GM12875 (cell line): ENCODE measurements around the gene PPP1CC.

Experiments used
- H3K4me3 ChIP-seq: one replicate; pipeline ENCODE4 v1.5.1; 2011; ENCODE audit warnings: low read depth, low read length, control low read depth
- TF ChIP-seq, protein P1 (sequence below): IDR thresholded peaks from 2 replicates; pipeline ENCODE4 v1.5.1; 2011; ENCODE audit warnings: low read depth, mild to moderate bottlenecking, control low read depth, inconsistent platforms, low read length, moderate library complexity, borderline replicate concordance; ENCODE audit not compliant: insufficient read depth

PPP1CC gene

DNA sequence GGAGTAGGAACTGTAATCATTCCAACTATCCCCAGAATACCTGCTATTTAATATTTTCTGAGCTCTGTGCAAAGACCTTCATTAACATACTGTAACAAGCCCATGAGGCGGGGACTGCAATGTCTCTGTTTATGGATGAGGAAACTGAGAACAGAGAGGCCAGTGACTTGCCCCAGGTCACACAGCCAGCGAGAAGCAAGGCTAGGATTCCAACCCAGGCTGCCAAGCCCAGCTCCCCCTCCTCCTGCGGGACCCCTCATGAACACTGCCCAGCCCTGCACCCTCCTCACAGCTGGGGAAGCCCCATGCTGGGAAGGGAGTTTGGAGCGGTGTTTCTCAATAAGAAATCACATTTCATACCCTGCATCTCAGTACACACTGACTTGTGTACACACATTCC, 64.7 kb downstream of the PPP1CC start:
- H3K4me3 ChIP-seq: no peak overlapping the region
- TF ChIP-seq, protein P1, sequence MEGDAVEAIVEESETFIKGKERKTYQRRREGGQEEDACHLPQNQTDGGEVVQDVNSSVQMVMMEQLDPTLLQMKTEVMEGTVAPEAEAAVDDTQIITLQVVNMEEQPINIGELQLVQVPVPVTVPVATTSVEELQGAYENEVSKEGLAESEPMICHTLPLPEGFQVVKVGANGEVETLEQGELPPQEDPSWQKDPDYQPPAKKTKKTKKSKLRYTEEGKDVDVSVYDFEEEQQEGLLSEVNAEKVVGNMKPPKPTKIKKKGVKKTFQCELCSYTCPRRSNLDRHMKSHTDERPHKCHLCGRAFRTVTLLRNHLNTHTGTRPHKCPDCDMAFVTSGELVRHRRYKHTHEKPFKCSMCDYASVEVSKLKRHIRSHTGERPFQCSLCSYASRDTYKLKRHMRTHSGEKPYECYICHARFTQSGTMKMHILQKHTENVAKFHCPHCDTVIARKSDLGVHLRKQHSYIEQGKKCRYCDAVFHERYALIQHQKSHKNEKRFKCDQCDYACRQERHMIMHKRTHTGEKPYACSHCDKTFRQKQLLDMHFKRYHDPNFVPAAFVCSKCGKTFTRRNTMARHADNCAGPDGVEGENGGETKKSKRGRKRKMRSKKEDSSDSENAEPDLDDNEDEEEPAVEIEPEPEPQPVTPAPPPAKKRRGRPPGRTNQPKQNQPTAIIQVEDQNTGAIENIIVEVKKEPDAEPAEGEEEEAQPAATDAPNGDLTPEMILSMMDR: no peak

DNA sequence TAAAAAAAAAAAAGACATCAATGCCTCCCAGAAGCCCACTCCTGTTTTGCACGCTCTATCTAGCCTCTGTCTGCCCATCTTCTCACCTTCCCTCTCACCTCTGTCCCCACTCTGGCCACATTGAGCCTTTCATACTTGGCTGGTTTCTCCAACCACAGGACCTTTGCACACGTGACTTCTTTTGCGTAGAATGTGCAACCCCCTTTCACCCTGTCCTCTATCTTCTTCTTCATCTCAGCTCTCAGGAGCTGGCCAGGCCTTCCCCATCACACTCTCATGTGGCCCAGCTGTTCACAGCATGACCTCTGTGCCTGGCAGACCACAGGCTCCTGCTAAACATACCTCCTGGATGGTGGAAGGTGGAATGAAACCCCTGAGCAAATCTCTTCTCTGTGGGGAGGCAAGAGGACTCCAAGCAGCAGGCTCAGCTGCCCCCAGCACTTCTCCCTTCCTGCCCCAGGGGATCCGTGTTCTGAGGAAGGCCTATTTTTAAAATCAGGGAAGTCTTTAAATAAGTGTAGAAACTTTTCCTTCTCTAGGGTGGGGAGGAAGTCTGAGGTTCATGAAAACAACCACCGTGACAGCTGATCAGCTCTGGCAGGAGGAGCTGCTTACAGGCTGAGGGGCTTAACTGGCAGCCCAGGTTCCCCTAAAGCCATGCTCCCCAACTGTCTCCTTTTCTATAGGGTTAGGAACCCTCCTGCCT, 65.3 kb downstream of the PPP1CC start:
- TF ChIP-seq, protein P1: no peak
- no peak overlapping the region for H3K4me3 ChIP-seq

DNA sequence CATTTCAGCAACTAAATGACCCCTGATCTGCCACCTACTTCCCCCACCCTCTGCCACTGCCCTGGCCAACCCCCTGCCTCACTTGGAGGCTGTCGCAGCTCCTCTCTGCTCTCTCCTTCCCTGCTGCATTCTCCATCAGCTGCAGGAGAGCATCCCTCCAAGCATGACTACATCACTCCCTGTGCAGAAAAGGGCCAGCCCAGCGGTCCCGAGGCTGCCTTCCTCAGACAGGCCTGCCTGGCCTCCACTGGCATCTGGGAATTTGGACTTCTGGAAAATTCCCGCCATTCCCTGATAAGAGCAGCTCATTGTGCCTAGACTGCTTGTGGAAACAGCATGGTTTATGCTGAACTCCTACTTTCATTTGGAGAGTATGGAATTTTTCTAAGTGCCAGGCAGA, 66.5 kb downstream of the PPP1CC start:
- no peak overlapping the region for H3K4me3 ChIP-seq
- TF ChIP-seq, protein P1: no peak

DNA sequence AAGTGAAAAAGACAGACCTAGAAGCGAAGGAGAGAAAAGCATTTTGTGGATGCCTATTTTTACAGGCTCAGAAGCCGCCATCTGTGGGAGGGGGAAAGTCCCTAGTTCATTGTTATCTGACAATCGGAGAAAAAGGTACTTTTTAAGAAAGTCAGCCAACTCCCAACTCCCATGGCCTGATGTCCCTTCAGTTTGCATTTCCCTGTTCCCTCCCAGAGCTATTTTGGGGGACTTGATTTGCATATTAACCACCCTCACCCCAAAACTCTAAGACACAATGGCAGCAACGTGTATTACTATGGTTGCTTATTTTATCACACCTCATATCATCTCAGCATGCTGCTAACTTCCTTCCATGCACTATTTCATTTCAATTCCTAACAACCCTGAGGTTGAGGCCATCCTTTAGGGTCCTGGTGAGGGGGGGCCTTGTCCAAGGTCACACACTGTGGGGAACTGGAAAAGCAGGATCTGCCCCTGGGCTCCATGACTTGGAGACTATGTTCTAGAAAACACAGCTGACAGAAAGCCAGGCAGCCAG, 72.5 kb downstream of the PPP1CC start:
- TF ChIP-seq, protein P1: no peak
- H3K4me3 ChIP-seq: no peak overlapping the region
